Measurements from ENCODE around the gene PRMT3. TPM values are rescaled to one million over a fixed set of nuclear protein-coding genes. Genes with fewer than 3 reads are reported as not detected.
A peak's percentile ranks its signal among the peaks of the same experiment; 100 is the strongest.

Gene PRMT3
- total and polyA plus RNA-seq, 2 of the 13 experiments (the other 11 are each of a cell fraction or from before 2014, with no cell fraction given) = 9.1 to 27.7 TPM

DNA sequence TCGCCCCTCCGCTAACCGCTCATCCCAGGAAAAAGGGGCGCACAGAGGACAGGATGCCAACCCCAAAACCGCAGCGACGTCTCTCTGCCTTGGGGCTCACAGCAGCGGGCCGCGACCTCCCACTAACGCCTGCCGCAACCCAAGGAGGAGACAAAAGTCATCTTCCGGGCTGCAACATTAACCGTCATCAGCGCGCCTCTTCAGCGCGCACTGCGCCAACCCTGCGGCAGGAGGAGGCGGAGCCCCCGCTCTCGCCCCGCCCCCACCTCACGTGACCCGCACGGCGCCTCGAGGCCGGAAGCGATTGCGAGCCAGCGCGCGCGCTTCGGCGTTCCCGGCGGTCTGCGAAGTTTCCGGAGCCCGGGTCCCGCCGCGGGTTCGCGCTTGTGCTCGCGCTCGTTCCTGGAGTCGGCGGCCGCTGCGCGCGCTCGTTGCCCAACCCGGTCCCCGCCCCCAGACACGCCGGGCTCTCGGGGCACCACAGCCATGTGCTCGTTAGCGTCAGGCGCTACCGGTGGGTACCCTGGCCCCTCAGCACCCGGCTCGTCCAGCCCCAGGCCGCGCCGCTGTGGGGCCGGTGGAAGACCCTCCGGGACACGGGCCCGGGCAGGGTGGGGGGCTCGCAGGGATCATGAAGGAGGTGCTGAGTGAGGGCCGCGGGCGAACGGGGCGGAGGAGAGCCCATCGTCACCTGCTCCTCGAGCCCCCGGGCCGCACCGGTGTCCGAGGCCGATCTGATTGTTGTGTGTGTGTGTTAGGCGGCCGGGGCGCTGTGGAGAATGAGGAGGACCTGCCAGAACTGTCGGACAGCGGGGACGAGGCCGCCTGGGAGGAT lies at the start of gene PRMT3 (continued):
- TF ChIP-seq ZNF512B (CRISPR knock-in tag; IDR thresholded peaks at IDR 0.05; ENCODE audit: borderline replicate concordance) (peak; percentile 30; the same call in 1 of the 2 replicates), ZNF776 (CRISPR knock-in tag; IDR thresholded peaks at IDR 0.05) (peak; percentile 95), ZNF180 (CRISPR knock-in tag; IDR thresholded peaks at IDR 0.05; ENCODE audit: borderline replicate concordance, low read depth) (peak; percentile 61; the same call in 1 of the 2 replicates), ZNF282 (IDR thresholded peaks at IDR 0.05; ENCODE audit: partially characterized antibody) (no peak), ZNF513 (CRISPR knock-in tag; conservative IDR thresholded peaks at IDR 0.05) (no peak), ETV6 (CRISPR knock-in tag; conservative IDR thresholded peaks at IDR 0.05) (no peak), ZNF274 (CRISPR knock-in tag; IDR thresholded peaks at IDR 0.05) (peak; percentile 88), MLLT10 (CRISPR knock-in tag; IDR thresholded peaks at IDR 0.05) (no peak), PTBP1 (IDR thresholded peaks at IDR 0.05; ENCODE audit: low read depth, low read length, poor library complexity, severe bottlenecking) (no peak), GATAD1 (CRISPR knock-in tag; IDR thresholded peaks at IDR 0.05) (peak; percentile 92), ZFAT (CRISPR knock-in tag; conservative IDR thresholded peaks at IDR 0.05) (no peak; the same call in 1 of the 2 replicates), NFYB (CRISPR knock-in tag; IDR thresholded peaks at IDR 0.05) (peak; percentile 38; the same call in 1 of the 2 replicates), MIER2 (CRISPR knock-in tag; IDR thresholded peaks at IDR 0.05) (peak; percentile 61; the same call in 1 of the 2 replicates), FIP1L1 (IDR thresholded peaks at IDR 0.05; ENCODE audit: borderline replicate concordance, insufficient read depth, low read depth, low read length) (no peak), ARNT2 (CRISPR knock-in tag; IDR thresholded peaks at IDR 0.05; ENCODE audit: low read depth) (peak; percentile 57; the same call in 1 of the 2 replicates), ZNF564 (CRISPR knock-in tag; IDR thresholded peaks at IDR 0.05) (peak; percentile 81), ZNF841 (CRISPR knock-in tag; IDR thresholded peaks at IDR 0.05; ENCODE audit: borderline replicate concordance) (no peak), ZNF256 (CRISPR knock-in tag; conservative IDR thresholded peaks at IDR 0.05) (peak; percentile 69; the same call in 1 of the 2 replicates), ZNF740 (CRISPR knock-in tag; IDR thresholded peaks at IDR 0.05) (no peak), ZFP36 (IDR thresholded peaks at IDR 0.05; ENCODE audit: borderline replicate concordance, low read depth, low read length, partially characterized antibody) (no peak), GZF1 (CRISPR knock-in tag; IDR thresholded peaks at IDR 0.05) (0 out of 2 replicates have a peak, but pooled peaks have one; percentile 26), FOSL2 (CRISPR knock-in tag; IDR thresholded peaks at IDR 0.05) (peak; percentile 51), MIXL1 (CRISPR knock-in tag; IDR thresholded peaks at IDR 0.05) (no peak)
